ENCODE results near the gene CACNG4. TPM values are rescaled to one million over a fixed set of nuclear protein-coding genes. Genes with fewer than 3 reads are reported as not detected.

The CACNG4 gene
- total RNA-seq, 1 experiment from 2014 or later: not detected

DNA sequence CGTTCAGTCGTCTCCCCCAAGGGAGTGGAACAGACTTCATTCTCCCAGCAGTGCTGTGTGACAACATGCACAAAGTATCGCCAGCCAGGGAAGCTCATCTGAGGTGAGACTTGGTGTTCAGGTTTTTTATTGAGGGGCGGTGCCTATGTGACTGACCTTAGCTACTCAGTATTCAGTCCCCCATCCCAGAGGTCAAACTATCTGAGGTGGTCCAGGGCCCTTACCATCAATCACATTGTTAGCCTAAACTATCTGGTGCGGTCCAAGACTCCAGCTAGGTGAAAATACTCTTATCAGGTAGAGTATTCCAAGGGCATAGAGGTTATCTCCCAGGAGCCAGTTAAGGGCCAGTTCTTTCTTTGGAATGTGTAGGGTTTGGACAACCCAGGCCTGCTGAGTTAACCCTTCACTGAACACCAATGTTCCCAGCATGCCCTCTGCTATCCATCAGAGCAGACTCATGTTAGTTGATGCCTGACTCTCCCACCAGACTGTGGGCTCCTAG lies 74.4 kb downstream of the CACNG4 start:
- Histone ChIP-seq H3K9me2 (ENCODE audit: insufficient read depth) (no peaks in the 10 kb centered on the region), H2AFZ (ENCODE audit: low read depth, low read length, poor library complexity, severe bottlenecking) (no peak overlapping the region), H3K9ac (ENCODE audit: low read length) (no peak overlapping the region), H3K9me3 (ENCODE audit: control insufficient read depth in 1 of 2, insufficient read depth in 1 of 2, low read depth in 1 of 2, low read length in 2 of 2) (no peaks in the 10 kb centered on the region), H3K4me1 (ENCODE audit: control insufficient read depth in 1 of 2, insufficient read depth in 2 of 2, low read length in 2 of 2) (no peaks in the 10 kb centered on the region), H3K36me3 (ENCODE audit: control insufficient read depth in 1 of 2, insufficient read depth in 2 of 2, low read length in 2 of 2) (no peaks in the 10 kb centered on the region), H3K79me2 (ENCODE audit: insufficient read depth, low read length) (no peaks in the 10 kb centered on the region), H4K20me1 (ENCODE audit: insufficient read depth) (no peaks in the 10 kb centered on the region), H3K4me2 (ENCODE audit: low read length) (no peak overlapping the region), H3K4me3 (replicated peaks in 1 of 2; ENCODE audit: low read depth in 1 of 2, low read length in 2 of 2) (no peak overlapping the region), H3K27me3 (ENCODE audit: insufficient read depth, low read length) (0 out of 2 replicates have a peak, but pooled peaks cover 4% of the 10 kb centered on the region), H3K27ac (ENCODE audit: low read depth, low read length) (no peak overlapping the region)
- DNase-seq (ENCODE audit: low read depth, low spot score) (no peak), ATAC-seq (no peak)
- ChIA-PET POLR2A (no interaction called here), CTCF (no interaction called here), RAD21 (ENCODE audit: low non-redundant PET in 1 of 2, low total read pairs in 2 of 2, uncharacterized antibody in 2 of 2, unreplicated experiment in 2 of 2) (no interaction called here)
- no TSS peak for BruUV-seq (replicated peaks)
- TF ChIP-seq ELF1 (IDR thresholded peaks at IDR 0.05; ENCODE audit: borderline replicate concordance, low read depth) (no peak), ATF3 (IDR thresholded peaks at IDR 0.05) (no peak), SIN3A (IDR thresholded peaks at IDR 0.05; ENCODE audit: low read depth) (no peak), CTCF (IDR thresholded peaks at IDR 0.05 in 2 of 3, conservative IDR thresholded peaks at IDR 0.05 in 1 of 3; ENCODE audit: borderline replicate concordance in 1 of 3, insufficient read depth in 1 of 3, low read depth in 2 of 3, low read length in 2 of 3) (no peak), FOSL1 (IDR thresholded peaks at IDR 0.05; ENCODE audit: low read depth) (no peak), YY1 (IDR thresholded peaks at IDR 0.05; ENCODE audit: extremely low read depth, insufficient replicate concordance, low read depth, low read length) (no peak), SRF (IDR thresholded peaks at IDR 0.05; ENCODE audit: low read depth) (no peak)
- intact Hi-C loops (cut with micrococcal nuclease): no loop called here

DNA sequence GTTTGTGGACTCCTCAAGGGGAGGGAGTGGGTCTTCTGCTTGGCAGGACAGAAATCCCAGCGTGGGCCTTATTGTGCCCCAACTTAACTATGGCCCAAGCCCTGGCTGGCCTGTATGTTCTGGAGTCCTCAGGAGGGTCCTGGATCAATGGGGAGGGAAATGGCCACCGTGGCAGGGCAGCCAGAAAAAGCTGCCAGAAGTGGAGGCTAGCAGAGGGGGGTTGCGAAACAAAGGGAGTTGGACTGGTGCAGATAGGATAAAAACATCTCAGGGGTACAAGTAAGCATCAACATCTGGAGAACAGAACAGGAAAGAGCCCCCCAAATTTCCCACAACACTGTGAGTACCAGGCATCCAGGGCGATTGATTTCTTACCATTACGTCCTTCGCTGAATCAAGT lies 76.1 kb downstream of the CACNG4 start:
- Histone ChIP-seq H3K9me2 (ENCODE audit: insufficient read depth) (no peaks in the 10 kb centered on the region), H3K27ac (ENCODE audit: low read depth, low read length) (no peak overlapping the region), H3K4me3 (replicated peaks in 1 of 2; ENCODE audit: low read depth in 1 of 2, low read length in 2 of 2) (no peak overlapping the region), H2AFZ (ENCODE audit: low read depth, low read length, poor library complexity, severe bottlenecking) (no peak overlapping the region), H3K4me1 (ENCODE audit: control insufficient read depth in 1 of 2, insufficient read depth in 2 of 2, low read length in 2 of 2) (no peaks in the 10 kb centered on the region), H3K9ac (ENCODE audit: low read length) (no peak overlapping the region), H3K9me3 (ENCODE audit: control insufficient read depth in 1 of 2, insufficient read depth in 1 of 2, low read depth in 1 of 2, low read length in 2 of 2) (no peaks in the 10 kb centered on the region), H3K27me3 (ENCODE audit: insufficient read depth, low read length) (0 out of 2 replicates have a peak, but pooled peaks cover 4% of the 10 kb centered on the region), H3K4me2 (ENCODE audit: low read length) (no peak overlapping the region), H3K79me2 (ENCODE audit: insufficient read depth, low read length) (no peaks in the 10 kb centered on the region), H4K20me1 (ENCODE audit: insufficient read depth) (no peaks in the 10 kb centered on the region), H3K36me3 (ENCODE audit: control insufficient read depth in 1 of 2, insufficient read depth in 2 of 2, low read length in 2 of 2) (no peaks in the 10 kb centered on the region)
- ATAC-seq (no peak), DNase-seq (ENCODE audit: low read depth, low spot score) (no peak)
- BruUV-seq (replicated peaks): no TSS peak
- RAD21 ChIA-PET (ENCODE audit: low non-redundant PET in 1 of 2, low total read pairs in 2 of 2, uncharacterized antibody in 2 of 2, unreplicated experiment in 2 of 2): no interaction called here
- POLR2A ChIA-PET: no interaction called here
- intact Hi-C loops (cut with micrococcal nuclease): no loop called here
- CTCF ChIA-PET: no interaction called here
- TF ChIP-seq POLR2A (IDR thresholded peaks at IDR 0.05; ENCODE audit: borderline replicate concordance, extremely low read depth, insufficient read depth, insufficient read length) (no peak), JUND (IDR thresholded peaks at IDR 0.05) (no peak), EGR1 (IDR thresholded peaks at IDR 0.05; ENCODE audit: low read depth) (no peak), FOSL1 (IDR thresholded peaks at IDR 0.05; ENCODE audit: low read depth) (no peak), SIN3A (IDR thresholded peaks at IDR 0.05; ENCODE audit: low read depth) (no peak), EZH2phosphoT487 (IDR thresholded peaks at IDR 0.05; ENCODE audit: borderline replicate concordance) (no peak), CTCF (IDR thresholded peaks at IDR 0.05 in 2 of 3, conservative IDR thresholded peaks at IDR 0.05 in 1 of 3; ENCODE audit: borderline replicate concordance in 1 of 3, insufficient read depth in 1 of 3, low read depth in 2 of 3, low read length in 2 of 3) (no peak), ZFX (IDR thresholded peaks at IDR 0.05) (no peak), CBX3 (IDR thresholded peaks at IDR 0.05; ENCODE audit: low read depth) (no peak), ZBTB33 (IDR thresholded peaks at IDR 0.05; ENCODE audit: extremely low read depth, insufficient replicate concordance, low read length) (no peak), RAD21 (IDR thresholded peaks at IDR 0.05; ENCODE audit: low read depth) (no peak)

Data from HCT116 (cell line).